Measurements from ENCODE around the gene FRMD8.
A peak's percentile ranks its signal among the peaks of the same experiment; 100 is the strongest.

The FRMD8 gene

GRCh38 chr11:65416341-65416824, 29.9 kb downstream of the FRMD8 start:
- peak; percentile 87 to 92 for DNase-seq

- peak in 1 of 2 experiments; percentile 30 for DNase-seq
Measured at GRCh38 chr11:65416841-65417701, 30.6 kb downstream of the FRMD8 start.

- DNase-seq, result peak; percentile 23 to 30
Measured at GRCh38 chr11:65417702-65418430, 31.4 kb downstream of the FRMD8 start.

GRCh38 chr11:65418431-65418680, 31.9 kb downstream of the FRMD8 start:
- peak in 1 of 2 experiments; percentile 10 for DNase-seq

- DNase-seq, result peak; percentile 72 to 80
Measured at GRCh38 chr11:65418681-65419459, 32.4 kb downstream of the FRMD8 start.

GRCh38 chr11:65419460-65419771, 33.0 kb downstream of the FRMD8 start:
- peak in 1 of 2 experiments; percentile 19 for DNase-seq

- peak; percentile 48 to 55 for DNase-seq
Measured at GRCh38 chr11:65419772-65420481, 33.5 kb downstream of the FRMD8 start.

- DNase-seq, result no peak
Measured at GRCh38 chr11:65420506-65420905, 34.1 kb downstream of the FRMD8 start.

- peak; percentile 73 to 93 for DNase-seq
Measured at GRCh38 chr11:65420979-65421793, 34.7 kb downstream of the FRMD8 start.

GRCh38 chr11:65421794-65422632, 35.6 kb downstream of the FRMD8 start:
- peak; percentile 92 to 94 for DNase-seq

- peak; percentile 85 to 88 for DNase-seq
Measured at GRCh38 chr11:65422633-65423515, 36.4 kb downstream of the FRMD8 start, which contains the start of gene NEAT1. Gene NEAT1, plus strand, starts transcription at chr11:65422798.

- no peak for DNase-seq
Measured at GRCh38 chr11:65423516-65424204, 37.2 kb downstream of the FRMD8 start.

GRCh38 chr11:65424205-65425104, 38.0 kb downstream of the FRMD8 start:
- peak; percentile 67 to 70 for DNase-seq

GRCh38 chr11:65425105-65425970, 38.9 kb downstream of the FRMD8 start:
- peak; percentile 60 to 91 for DNase-seq

GRCh38 chr11:65425971-65426838, 39.8 kb downstream of the FRMD8 start:
- no peak for DNase-seq
